ENCODE data around the gene DUSP28.

DUSP28 gene

DNA sequence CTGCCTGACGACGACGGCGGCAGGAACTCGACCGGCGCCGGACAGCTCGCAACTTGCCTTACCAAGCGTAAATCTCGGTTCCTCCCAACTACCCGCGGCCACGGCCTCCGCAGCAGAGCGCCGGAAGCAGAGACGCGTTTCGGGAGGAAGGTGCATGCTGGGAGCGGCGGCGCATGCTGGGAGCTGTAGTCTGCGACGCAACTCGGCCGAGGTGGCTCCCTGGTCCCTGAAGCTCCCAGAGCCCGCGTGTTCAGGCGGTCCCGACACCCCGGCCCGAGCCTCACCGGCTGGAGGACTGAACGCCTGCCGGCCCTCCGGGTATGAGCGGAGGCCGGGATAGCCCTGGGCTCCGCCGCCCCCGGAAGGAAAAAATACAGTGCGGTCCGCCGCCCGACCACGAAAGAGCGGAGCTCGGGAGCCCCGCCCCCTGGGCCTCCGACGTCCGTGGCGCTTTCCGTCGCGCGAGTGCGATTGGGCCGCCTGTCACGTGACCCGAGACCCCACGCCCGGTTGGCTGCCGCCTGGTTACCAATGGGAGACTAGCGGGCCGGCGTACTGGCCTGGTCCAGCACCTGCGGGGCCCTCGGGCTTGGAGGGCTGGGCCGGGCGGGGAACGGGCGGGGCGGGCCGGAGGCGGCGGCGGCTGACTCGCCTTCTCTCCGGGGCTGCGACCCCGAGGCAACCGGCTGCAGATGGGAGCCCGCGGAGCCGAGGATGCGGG lies 26.2 kb downstream of the DUSP28 start, which contains the start of gene CAPN10:
TSS of gene CAPN10 (plus strand) at position 537 of the 721 bp plus-strand sequence. CDS start at position 715, 178 bp downstream.
- ChIA-PET CTCF (interaction anchor here (0.8 to 5.0 kb wide), 12 partner anchors 10 to 353 kb away, joined by 3 to 75 read pairs (median 8); partner anchors contain the start of gene RNPEPL1), POLR2A (interaction anchor here (0.8 to 2.3 kb wide), 7 partner anchors 13 to 29 kb away, joined by 3 to 10 read pairs (median 3); partner anchors contain the start of genes ANKMY1 and RNPEPL1)
- peak; percentile 47 for DNase-seq (ENCODE audit: low read depth, low spot score)
- H3K4me3 ChIP-seq (ENCODE audit: low read depth, low read length) = peak within 1 kb of the TSS; percentile 72
- TF ChIP-seq, protein P1, sequence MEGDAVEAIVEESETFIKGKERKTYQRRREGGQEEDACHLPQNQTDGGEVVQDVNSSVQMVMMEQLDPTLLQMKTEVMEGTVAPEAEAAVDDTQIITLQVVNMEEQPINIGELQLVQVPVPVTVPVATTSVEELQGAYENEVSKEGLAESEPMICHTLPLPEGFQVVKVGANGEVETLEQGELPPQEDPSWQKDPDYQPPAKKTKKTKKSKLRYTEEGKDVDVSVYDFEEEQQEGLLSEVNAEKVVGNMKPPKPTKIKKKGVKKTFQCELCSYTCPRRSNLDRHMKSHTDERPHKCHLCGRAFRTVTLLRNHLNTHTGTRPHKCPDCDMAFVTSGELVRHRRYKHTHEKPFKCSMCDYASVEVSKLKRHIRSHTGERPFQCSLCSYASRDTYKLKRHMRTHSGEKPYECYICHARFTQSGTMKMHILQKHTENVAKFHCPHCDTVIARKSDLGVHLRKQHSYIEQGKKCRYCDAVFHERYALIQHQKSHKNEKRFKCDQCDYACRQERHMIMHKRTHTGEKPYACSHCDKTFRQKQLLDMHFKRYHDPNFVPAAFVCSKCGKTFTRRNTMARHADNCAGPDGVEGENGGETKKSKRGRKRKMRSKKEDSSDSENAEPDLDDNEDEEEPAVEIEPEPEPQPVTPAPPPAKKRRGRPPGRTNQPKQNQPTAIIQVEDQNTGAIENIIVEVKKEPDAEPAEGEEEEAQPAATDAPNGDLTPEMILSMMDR (IDR thresholded peaks at IDR 0.05; ENCODE audit: insufficient read depth, low read length, missing control alignments) = no peak

DNA sequence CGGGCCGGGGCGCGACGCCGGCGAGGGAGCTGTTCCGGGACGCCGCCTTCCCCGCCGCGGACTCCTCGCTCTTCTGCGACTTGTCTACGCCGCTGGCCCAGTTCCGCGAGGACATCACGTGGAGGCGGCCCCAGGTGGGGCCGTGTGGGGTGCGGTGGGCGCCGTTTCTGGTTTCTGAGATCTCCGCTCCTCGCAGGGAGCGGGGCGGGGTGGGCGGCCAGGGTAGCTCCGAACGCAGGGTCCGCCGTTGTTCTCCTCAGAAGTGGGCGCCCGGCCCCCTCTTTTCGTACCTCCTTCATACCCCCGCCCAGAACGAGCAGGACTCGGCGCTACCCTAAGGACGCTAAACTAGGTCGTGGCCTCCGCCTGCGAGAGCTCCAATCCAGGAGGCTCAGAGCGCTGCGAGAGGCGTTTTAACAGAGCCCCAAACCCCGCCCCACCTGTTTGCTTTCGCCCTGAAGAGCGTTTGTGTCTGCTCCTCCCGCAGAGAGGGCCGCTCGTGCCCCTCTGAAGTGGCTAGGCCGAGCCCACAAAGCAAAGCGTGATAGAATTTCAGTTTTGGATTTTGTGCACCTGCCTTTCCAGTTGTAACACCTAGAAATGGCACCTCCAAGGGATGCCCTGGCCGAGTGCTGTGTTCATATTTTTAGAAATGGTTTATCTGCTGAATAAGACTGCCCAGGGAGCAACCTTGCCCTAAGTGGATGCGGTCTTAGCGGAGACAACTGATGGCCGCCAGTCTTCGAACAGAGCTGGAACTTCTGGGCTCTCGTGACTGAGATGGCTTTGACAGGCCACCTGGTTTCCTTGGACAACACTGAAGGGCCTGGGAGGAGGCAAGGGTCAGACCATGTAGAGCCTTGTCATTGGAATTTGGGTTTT lies 27.0 kb downstream of the DUSP28 start:
- CTCF ChIA-PET = interaction anchor here (0.8 to 5.0 kb wide), 11 partner anchors 9 to 354 kb away, joined by 3 to 75 read pairs (median 5); partner anchors contain the start of gene RNPEPL1
- no peak for DNase-seq (ENCODE audit: low read depth, low spot score)
- TF ChIP-seq, protein P1 (IDR thresholded peaks at IDR 0.05; ENCODE audit: insufficient read depth, low read length, missing control alignments) = no peak
- H3K4me3 ChIP-seq (ENCODE audit: low read depth, low read length) = peak overlapping the region; percentile 72
- POLR2A ChIA-PET = interaction anchor here (0.9 to 2.3 kb wide), 4 partner anchors 18 to 29 kb away, joined by 3 to 10 read pairs (median 6); partner anchors contain the start of genes ANKMY1 and RNPEPL1

DNA sequence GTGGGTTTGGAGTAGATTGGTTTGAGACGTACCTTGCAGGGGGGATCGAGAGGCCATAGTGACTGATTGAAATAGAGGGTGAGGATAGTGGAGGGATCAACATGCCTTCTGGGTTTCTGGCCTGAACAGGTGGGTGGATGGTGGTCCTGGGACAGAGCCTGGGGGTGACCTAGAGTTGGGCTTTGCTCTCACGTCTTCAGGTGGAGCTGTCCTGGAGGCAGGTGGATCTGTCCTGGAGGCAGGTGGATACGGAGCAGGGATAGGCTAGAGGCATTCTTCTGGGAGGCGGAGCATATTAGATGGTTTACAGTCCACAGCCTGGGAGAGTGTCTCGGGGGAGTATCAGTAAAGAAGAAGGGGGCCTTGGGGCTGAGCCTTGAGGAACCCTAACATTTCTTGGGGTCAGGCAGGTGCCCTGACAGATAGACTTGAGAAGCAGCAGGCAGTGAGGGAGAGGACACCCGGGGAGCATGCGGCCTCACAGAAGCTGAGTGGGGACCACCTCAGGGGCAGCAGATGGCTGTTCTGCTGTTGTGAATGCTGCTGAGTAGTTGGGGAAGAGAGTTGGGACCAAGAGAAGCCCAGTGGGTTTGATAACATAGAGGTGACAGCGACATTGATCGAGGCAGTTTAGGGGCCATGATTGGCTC lies 28.0 kb downstream of the DUSP28 start:
- CTCF ChIA-PET = interaction anchor here (1.1 to 5.0 kb wide), 6 partner anchors 16 to 74 kb away, joined by 3 to 75 read pairs (median 12); partner anchors contain the start of gene RNPEPL1
- peak overlapping the region; percentile 72 for H3K4me3 ChIP-seq (ENCODE audit: low read depth, low read length)
- POLR2A ChIA-PET = no interaction called here
- no peak for DNase-seq (ENCODE audit: low read depth, low spot score)
- TF ChIP-seq, protein P1 (IDR thresholded peaks at IDR 0.05; ENCODE audit: insufficient read depth, low read length, missing control alignments) = no peak

DNA sequence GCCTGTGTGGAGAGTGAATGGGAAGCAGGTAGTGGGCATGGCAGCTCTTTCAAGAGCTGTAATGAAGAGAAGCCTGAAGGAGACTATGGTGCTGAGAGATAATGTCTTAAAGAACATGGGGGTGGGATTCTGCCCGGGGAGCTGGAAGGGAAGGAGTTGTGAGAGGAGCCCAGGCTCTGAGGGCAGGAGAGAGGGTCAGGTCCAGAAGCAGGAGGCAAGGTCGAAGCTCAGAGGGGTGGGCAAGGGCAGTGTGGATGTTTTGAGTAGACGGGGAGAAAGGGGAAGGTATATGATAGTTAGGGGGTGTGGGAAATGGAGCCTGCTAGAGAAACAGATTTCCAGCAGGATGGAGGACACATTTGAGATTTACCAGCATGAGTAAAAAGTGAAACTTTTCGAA lies 28.5 kb downstream of the DUSP28 start:
- POLR2A ChIA-PET = no interaction called here
- CTCF ChIA-PET = interaction anchor here (1.0 to 4.1 kb wide), 5 partner anchors 17 to 26 kb away, joined by 3 to 15 read pairs (median 3); partner anchors contain the start of gene RNPEPL1
- DNase-seq (ENCODE audit: low read depth, low spot score) = no peak
- no peak overlapping the region for H3K4me3 ChIP-seq (ENCODE audit: low read depth, low read length)
- TF ChIP-seq, protein P1 (IDR thresholded peaks at IDR 0.05; ENCODE audit: insufficient read depth, low read length, missing control alignments) = no peak

DNA sequence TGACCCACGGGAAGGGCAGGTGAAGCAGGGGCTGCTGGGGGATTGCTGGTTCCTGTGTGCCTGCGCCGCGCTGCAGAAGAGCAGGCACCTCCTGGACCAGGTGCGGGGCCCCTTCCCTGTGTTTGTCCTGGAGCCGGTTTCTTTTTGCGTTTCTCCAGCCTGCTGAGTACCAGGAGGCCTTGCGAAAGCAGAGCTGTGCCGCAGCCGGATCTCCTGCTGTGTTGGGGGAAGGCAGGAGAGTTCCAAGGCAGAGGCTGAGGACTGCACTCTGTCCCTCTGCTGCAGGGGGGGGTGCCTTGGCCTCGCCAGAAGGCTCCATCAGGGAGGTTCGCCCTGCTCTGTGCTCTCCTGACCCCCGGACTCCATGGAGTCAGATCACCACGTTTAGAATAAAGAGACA lies 29.2 kb downstream of the DUSP28 start:
- CTCF ChIA-PET = interaction anchor here (1.0 to 4.1 kb wide), 4 partner anchors 16 to 23 kb away, joined by 3 to 15 read pairs (median 6); partner anchors contain the start of gene RNPEPL1
- POLR2A ChIA-PET = no interaction called here
- TF ChIP-seq, protein P1 (IDR thresholded peaks at IDR 0.05; ENCODE audit: insufficient read depth, low read length, missing control alignments) = no peak

More for the DNA sequence above, 29.2 kb downstream of the DUSP28 start:
- no peak overlapping the region for H3K4me3 ChIP-seq (ENCODE audit: low read depth, low read length)
- no peak for DNase-seq (ENCODE audit: low read depth, low spot score)
